NCI-H2196 treated with DMSO at 0.1 percent for 48 hours (cell line): ENCODE data around the gene VAMP4.

Experiments used
- DNase-seq: peaks from one replicate; lab custom pipeline; 2025; ENCODE audit not compliant: unreplicated experiment; lab: John Stamatoyannopoulos, UW

The VAMP4 gene

GRCh38 chr1:171653796-171654195 lies 88.1 kb downstream of the VAMP4 start:
- DNase-seq, result no peak

- no peak for DNase-seq
Observed at GRCh38 chr1:171652234-171652822, 89.5 kb downstream of the VAMP4 start, which contains the start of gene MYOC. Gene MYOC, minus strand, starts transcription at chr1:171652688. Its CDS starts 77 bp downstream, at chr1:171652611.
